Measurements from ENCODE around the gene ARHGAP26. TPM values are rescaled to one million over a fixed set of nuclear protein-coding genes. Genes with fewer than 3 reads are reported as not detected.

ARHGAP26 gene
- total RNA-seq, 5 donors from 2014 or later (not counting 1 experiment from before 2014, with no cell fraction given), result 22.8 to 49.3 (median 28.3) TPM

DNA sequence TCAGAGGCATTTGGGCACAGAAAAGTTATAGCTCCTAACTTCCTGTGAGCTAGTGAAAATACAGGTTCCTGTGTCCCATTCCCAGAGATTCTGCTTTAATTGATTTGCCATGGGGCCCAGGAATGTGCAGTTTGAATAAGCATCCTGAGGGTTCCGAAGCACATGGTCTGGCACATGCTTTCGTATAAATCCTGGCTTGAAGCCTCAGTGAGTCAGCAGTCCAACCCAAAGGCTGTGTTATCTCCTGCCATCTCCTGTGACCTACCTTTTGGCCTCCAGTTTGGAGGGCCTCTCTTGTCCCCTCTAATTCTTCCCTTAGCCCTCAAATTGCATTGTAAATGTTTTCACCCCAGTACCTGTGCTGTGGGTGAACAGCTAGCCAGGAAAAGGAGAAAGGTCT, 449.5 kb downstream of the ARHGAP26 start:
- Histone ChIP-seq H3K4me3 (ENCODE audit: control insufficient read depth in 1 of 2, extremely low read depth in 1 of 2, low read length in 1 of 2) (no peak overlapping the region), H3K36me3 (ENCODE audit: control insufficient read depth in 2 of 2, extremely low read depth in 1 of 2, insufficient read depth in 1 of 2, low read length in 1 of 2) (peaks cover 2 to 15% of the 10 kb centered on the region in 2 donors), H3K27me3 (replicated peaks in 1 of 2; ENCODE audit: control insufficient read depth in 2 of 2, extremely low read depth in 1 of 2, insufficient read depth in 2 of 2, low read length in 1 of 2) (no peaks in the 10 kb centered on the region), H3K4me1 (ENCODE audit: control insufficient read depth in 1 of 2, extremely low read depth in 1 of 2, insufficient read depth in 2 of 2, low read length in 2 of 2) (peaks cover 18 to 33% of the 10 kb centered on the region in 2 experiments), H3K9me3 (no peaks in the 10 kb centered on the region), H3K27ac (ENCODE audit: low read length) (no peak overlapping the region)
- Mint-ChIP-seq H3K4me3 (no peak overlapping the region), H3K4me1 (peaks cover 49 to 57% (median 49%) of the 10 kb centered on the region in 3 donors), H3K36me3 (peaks cover 36% of the 10 kb centered on the region), H3K27ac (no peak overlapping the region), H3K27me3 (no peaks in the 10 kb centered on the region), H3K9me3 (no peaks in the 10 kb centered on the region)
- POLR2A ChIA-PET, result interaction anchor here in 1 of 2 donors (0.5 to 0.6 kb wide), 2 partner anchors 10 to 22 kb away, joined by 3 to 4 read pairs; no protein-coding TSS in a partner anchor
- CTCF ChIA-PET, result interaction anchor here in 1 of 2 donors (1.5 kb wide), 1 partner anchor 71 kb away, joined by 4 read pairs; no protein-coding TSS in a partner anchor
- 92% methylated on average over 2 of the region's 2 CpGs for whole genome bisulfite sequencing (ENCODE audit: insufficient coverage)
- DNase-seq (no peak), ATAC-seq (replicated peaks in 1 of 4) (no peak)

DNA sequence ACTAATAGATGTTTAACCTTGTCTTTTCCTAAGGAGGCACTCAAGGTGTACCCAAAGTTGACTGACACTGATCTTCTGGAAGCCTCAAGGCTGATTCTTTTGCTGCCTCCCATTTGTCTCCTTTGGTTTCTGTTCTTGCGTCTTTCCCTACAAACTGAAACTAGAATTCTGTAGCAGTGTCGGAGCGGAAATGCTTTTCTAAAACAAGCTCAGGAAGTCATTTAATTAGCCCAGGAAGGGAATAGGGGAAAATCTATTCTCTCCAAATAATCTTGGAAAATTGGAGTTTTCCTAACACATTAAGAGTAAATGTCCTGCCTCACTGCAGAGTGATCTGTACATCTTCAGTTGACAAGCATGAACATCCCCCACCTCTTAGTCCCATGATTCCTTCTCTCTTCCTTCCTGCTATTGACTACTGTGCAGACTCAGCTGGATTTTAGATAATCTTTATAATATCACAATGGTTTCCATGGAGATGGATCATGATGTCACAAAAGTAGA, 450.6 kb downstream of the ARHGAP26 start:
- no peak overlapping the region for H3K4me3 ChIP-seq (ENCODE audit: control insufficient read depth in 1 of 2, extremely low read depth in 1 of 2, low read length in 1 of 2)
- WGBS (ENCODE audit: insufficient coverage), result no CpG with 5 or more reads among the region's 3 CpGs
- H3K4me3 Mint-ChIP-seq, result peak overlapping the region in 2 of 3 donors; percentile 17 to 46
- H3K36me3 ChIP-seq (ENCODE audit: control insufficient read depth in 2 of 2, extremely low read depth in 1 of 2, insufficient read depth in 1 of 2, low read length in 1 of 2), result peaks cover 2 to 15% of the 10 kb centered on the region in 2 donors
- peaks cover 30% of the 10 kb centered on the region for H3K36me3 Mint-ChIP-seq
- H3K27ac ChIP-seq (ENCODE audit: low read length), result peak overlapping the region; percentile 96
- ChIA-PET POLR2A (interaction anchor here (0.6 to 1.2 kb wide), 3 partner anchors 9 to 262 kb away, joined by 3 to 5 read pairs (median 3); no protein-coding TSS in a partner anchor), CTCF (interaction anchor here in 1 of 2 donors (1.5 kb wide), 1 partner anchor 70 kb away, joined by 4 read pairs; no protein-coding TSS in a partner anchor)
- no peaks in the 10 kb centered on the region for H3K27me3 Mint-ChIP-seq
- DNase-seq, result no peak
- peaks cover 18 to 33% of the 10 kb centered on the region in 2 experiments for H3K4me1 ChIP-seq (ENCODE audit: control insufficient read depth in 1 of 2, extremely low read depth in 1 of 2, insufficient read depth in 2 of 2, low read length in 2 of 2)
- ATAC-seq (replicated peaks in 1 of 4), result no peak
- peaks cover 49 to 59% (median 49%) of the 10 kb centered on the region in 3 donors for H3K4me1 Mint-ChIP-seq
- peak overlapping the region; percentile 74 to 88 for H3K27ac Mint-ChIP-seq
- H3K9me3 ChIP-seq, result no peaks in the 10 kb centered on the region
- H3K9me3 Mint-ChIP-seq, result no peaks in the 10 kb centered on the region
- no peaks in the 10 kb centered on the region for H3K27me3 ChIP-seq (replicated peaks in 1 of 2; ENCODE audit: control insufficient read depth in 2 of 2, extremely low read depth in 1 of 2, insufficient read depth in 2 of 2, low read length in 1 of 2)

DNA sequence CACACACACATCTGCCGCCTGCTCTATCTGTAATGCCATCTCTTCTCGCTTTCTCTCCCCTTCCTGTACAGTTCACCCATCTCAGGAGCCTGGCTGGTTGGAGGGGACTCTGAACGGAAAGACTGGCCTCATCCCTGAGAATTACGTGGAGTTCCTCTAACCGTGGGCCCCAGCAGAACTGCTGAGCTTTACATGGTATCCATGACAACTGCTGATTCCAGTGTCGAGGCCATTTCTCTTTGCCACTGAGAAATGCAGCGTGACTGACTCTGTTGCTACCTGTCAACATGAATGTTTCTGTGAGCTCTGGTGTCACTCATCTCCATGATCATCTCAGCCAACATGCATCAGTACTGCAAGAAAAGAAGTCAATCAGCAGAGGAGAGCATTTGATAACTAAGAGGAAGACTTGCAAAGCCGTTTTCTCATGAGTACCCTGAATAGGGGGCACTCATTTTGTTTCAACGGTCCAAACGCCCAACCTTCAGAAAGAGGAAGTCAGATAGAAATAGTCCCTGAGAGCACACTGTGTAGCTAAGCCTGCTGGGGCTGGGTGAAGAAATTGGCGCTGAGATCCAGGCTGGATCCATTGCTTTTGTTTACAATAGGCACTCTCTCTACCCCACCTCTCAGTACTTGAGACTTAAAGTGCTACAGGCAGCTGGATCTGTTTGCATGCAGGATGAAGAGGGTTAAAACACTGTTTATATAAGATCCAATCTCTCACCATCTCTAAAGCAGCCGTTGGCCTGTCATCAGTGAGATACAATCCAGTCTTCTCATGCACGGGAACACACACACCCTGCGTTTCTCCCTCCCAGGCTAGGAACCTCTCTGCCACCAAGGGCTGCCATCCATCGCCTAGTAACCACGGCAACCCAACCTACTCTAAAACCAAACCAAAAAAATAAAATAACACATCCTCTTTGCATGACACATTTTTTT, 452.4 kb downstream of the ARHGAP26 start:
- ChIA-PET POLR2A (interaction anchor here in 1 of 2 donors (0.6 to 1.2 kb wide), 2 partner anchors 33 to 182 kb away, joined by 3 to 6 read pairs; no protein-coding TSS in a partner anchor), CTCF (interaction anchor here in 1 of 2 donors (0.6 to 1.5 kb wide), 3 partner anchors 182 to 251 kb away, joined by 3 to 8 read pairs (median 4); partner anchors contain the start of gene NR3C1)
- H3K4me1 ChIP-seq (ENCODE audit: control insufficient read depth in 1 of 2, extremely low read depth in 1 of 2, insufficient read depth in 2 of 2, low read length in 2 of 2), result peaks cover 18 to 33% of the 10 kb centered on the region in 2 experiments
- Mint-ChIP-seq H3K4me3 (peak overlapping the region; percentile 9 to 58 (median 57)), H3K4me1 (peaks cover 49 to 62% (median 49%) of the 10 kb centered on the region in 3 donors), H3K9me3 (no peaks in the 10 kb centered on the region), H3K27me3 (no peaks in the 10 kb centered on the region), H3K36me3 (peaks cover 24% of the 10 kb centered on the region), H3K27ac (peak overlapping the region; percentile 88 to 92)
- peaks cover 0 to 2% of the 10 kb centered on the region in 2 donors for H3K36me3 ChIP-seq (ENCODE audit: control insufficient read depth in 2 of 2, extremely low read depth in 1 of 2, insufficient read depth in 1 of 2, low read length in 1 of 2)
- peak; percentile 68 to 82 (median 73) for ATAC-seq (replicated peaks in 1 of 4)
- no peaks in the 10 kb centered on the region for H3K9me3 ChIP-seq
- H3K4me3 ChIP-seq (ENCODE audit: control insufficient read depth in 1 of 2, extremely low read depth in 1 of 2, low read length in 1 of 2), result peak overlapping the region in 1 of 2 donors; percentile 1
- WGBS (ENCODE audit: insufficient coverage), result 6% methylated on average over 10 of the region's 16 CpGs
- DNase-seq, result peak in 34 of 35 experiments; percentile 27 to 86 (median 66)
- peak overlapping the region; percentile 96 for H3K27ac ChIP-seq (ENCODE audit: low read length)
- no peaks in the 10 kb centered on the region for H3K27me3 ChIP-seq (replicated peaks in 1 of 2; ENCODE audit: control insufficient read depth in 2 of 2, extremely low read depth in 1 of 2, insufficient read depth in 2 of 2, low read length in 1 of 2)

DNA sequence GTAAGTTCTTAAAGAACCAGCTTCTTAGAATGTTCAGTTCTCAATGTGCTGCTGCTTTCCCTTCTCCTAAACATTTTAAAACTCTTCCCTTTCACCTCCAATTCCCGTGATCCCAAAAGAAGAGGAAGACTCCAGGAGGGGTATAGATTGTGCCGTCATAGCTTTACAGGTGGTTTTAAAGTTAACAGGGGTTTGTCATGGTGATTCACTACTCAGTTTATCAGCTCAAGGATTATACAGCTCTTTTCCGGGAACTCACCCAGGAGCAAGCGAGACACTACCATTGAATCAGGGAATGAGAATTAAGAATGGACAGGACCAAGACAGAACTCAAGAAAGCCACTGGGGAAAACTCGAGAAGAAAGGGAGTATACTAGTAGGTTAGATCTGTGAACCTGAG, 454.5 kb downstream of the ARHGAP26 start:
- no peak overlapping the region for H3K4me3 ChIP-seq (ENCODE audit: control insufficient read depth in 1 of 2, extremely low read depth in 1 of 2, low read length in 1 of 2)
- peak overlapping the region; percentile 18 to 92 for H3K27ac Mint-ChIP-seq
- H3K9me3 Mint-ChIP-seq, result no peaks in the 10 kb centered on the region
- H3K4me1 Mint-ChIP-seq, result peaks cover 45 to 67% (median 55%) of the 10 kb centered on the region in 3 donors
- ChIA-PET CTCF (interaction anchor here in 1 of 2 donors (0.6 kb wide), 1 partner anchor 902 kb away, joined by 3 read pairs; no protein-coding TSS in a partner anchor), POLR2A (interaction anchor here in 1 of 2 donors (0.6 kb wide), 1 partner anchor 10 kb away, joined by 4 read pairs; no protein-coding TSS in a partner anchor)
- H3K4me3 Mint-ChIP-seq, result no peak overlapping the region
- WGBS (ENCODE audit: insufficient coverage), result 100% methylated on average over 2 of the region's 5 CpGs
- no peaks in the 10 kb centered on the region for H3K9me3 ChIP-seq
- peak overlapping the region; percentile 59 for H3K27ac ChIP-seq (ENCODE audit: low read length)
- H3K27me3 ChIP-seq (replicated peaks in 1 of 2; ENCODE audit: control insufficient read depth in 2 of 2, extremely low read depth in 1 of 2, insufficient read depth in 2 of 2, low read length in 1 of 2), result no peaks in the 10 kb centered on the region
- no peaks in the 10 kb centered on the region for H3K27me3 Mint-ChIP-seq
- H3K4me1 ChIP-seq (ENCODE audit: control insufficient read depth in 1 of 2, extremely low read depth in 1 of 2, insufficient read depth in 2 of 2, low read length in 2 of 2), result peaks cover 20 to 39% of the 10 kb centered on the region in 2 experiments
- DNase-seq, result no peak
- peaks cover 17% of the 10 kb centered on the region for H3K36me3 Mint-ChIP-seq
- H3K36me3 ChIP-seq (ENCODE audit: control insufficient read depth in 2 of 2, extremely low read depth in 1 of 2, insufficient read depth in 1 of 2, low read length in 1 of 2), result peaks cover 0 to 2% of the 10 kb centered on the region in 2 donors
- no peak for ATAC-seq (replicated peaks in 1 of 4)

DNA sequence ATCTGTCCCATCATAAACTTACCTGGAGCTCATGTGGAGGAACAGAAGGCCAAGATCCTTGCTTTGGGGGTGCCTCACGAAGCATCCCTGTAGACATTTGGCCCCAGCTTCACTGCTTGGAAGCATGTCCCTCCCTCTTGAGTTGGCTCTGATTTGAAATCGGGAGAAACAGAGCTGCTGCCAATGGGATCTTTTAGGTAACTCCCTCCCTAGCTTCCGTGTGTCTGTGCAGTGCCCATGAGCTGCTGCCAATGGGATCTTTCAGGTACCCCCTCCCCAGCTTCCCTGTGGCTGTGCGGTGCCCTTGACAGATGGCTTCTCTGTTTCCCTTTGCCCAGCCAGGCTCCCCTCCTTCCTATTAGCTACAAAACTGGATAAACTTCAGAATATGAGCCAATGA, 455.3 kb downstream of the ARHGAP26 start:
- no peaks in the 10 kb centered on the region for H3K9me3 Mint-ChIP-seq
- peaks cover 17% of the 10 kb centered on the region for H3K36me3 Mint-ChIP-seq
- ChIA-PET CTCF (interaction anchor here in 1 of 2 donors (0.6 kb wide), 1 partner anchor 901 kb away, joined by 3 read pairs; no protein-coding TSS in a partner anchor), POLR2A (no interaction called here)
- no peaks in the 10 kb centered on the region for H3K9me3 ChIP-seq
- H3K36me3 ChIP-seq (ENCODE audit: control insufficient read depth in 2 of 2, extremely low read depth in 1 of 2, insufficient read depth in 1 of 2, low read length in 1 of 2), result peaks cover 0 to 2% of the 10 kb centered on the region in 2 donors
- ATAC-seq (replicated peaks in 1 of 4) (no peak), DNase-seq (no peak)
- peaks cover 26 to 44% of the 10 kb centered on the region in 2 experiments for H3K4me1 ChIP-seq (ENCODE audit: control insufficient read depth in 1 of 2, extremely low read depth in 1 of 2, insufficient read depth in 2 of 2, low read length in 2 of 2)
- H3K4me3 Mint-ChIP-seq, result no peak overlapping the region
- no peaks in the 10 kb centered on the region for H3K27me3 Mint-ChIP-seq
- H3K27ac Mint-ChIP-seq, result peak overlapping the region in 1 of 2 donors; percentile 70
- H3K4me3 ChIP-seq (ENCODE audit: control insufficient read depth in 1 of 2, extremely low read depth in 1 of 2, low read length in 1 of 2), result no peak overlapping the region
- no peak overlapping the region for H3K27ac ChIP-seq (ENCODE audit: low read length)
- peaks cover 47 to 71% (median 57%) of the 10 kb centered on the region in 3 donors for H3K4me1 Mint-ChIP-seq
- WGBS (ENCODE audit: insufficient coverage), result 100% methylated on average over 3 of the region's 4 CpGs
- H3K27me3 ChIP-seq (replicated peaks in 1 of 2; ENCODE audit: control insufficient read depth in 2 of 2, extremely low read depth in 1 of 2, insufficient read depth in 2 of 2, low read length in 1 of 2), result no peaks in the 10 kb centered on the region
